NCI-H1436 treated with DMSO at 0.1 percent for 48 hours (cell line): ENCODE data around the gene LHFPL2.

Experiments used
- DNase-seq: peaks from one replicate; lab custom pipeline; 2025; lab: John Stamatoyannopoulos, UW

Gene LHFPL2

GRCh38 chr5:78500871-78501270 is 147.7 kb downstream of the LHFPL2 start:
- no peak for DNase-seq

- no peak for DNase-seq
Measured at GRCh38 chr5:78500028-78500427, 148.5 kb downstream of the LHFPL2 start.

GRCh38 chr5:78499485-78499884 is 149.1 kb downstream of the LHFPL2 start:
- DNase-seq, result no peak

GRCh38 chr5:78497573-78498533 is 150.7 kb downstream of the LHFPL2 start:
- DNase-seq, result no peak

GRCh38 chr5:78496373-78496772 is 152.2 kb downstream of the LHFPL2 start:
- no peak for DNase-seq

- DNase-seq, result no peak
Measured at GRCh38 chr5:78495800-78496199, 152.8 kb downstream of the LHFPL2 start.

- no peak for DNase-seq
Measured at GRCh38 chr5:78492650-78493049, 155.9 kb downstream of the LHFPL2 start.

GRCh38 chr5:78492224-78492623 is 156.3 kb downstream of the LHFPL2 start:
- DNase-seq, result no peak

GRCh38 chr5:78490709-78491485 is 157.7 kb downstream of the LHFPL2 start:
- no peak for DNase-seq

GRCh38 chr5:78487846-78488245 is 160.7 kb downstream of the LHFPL2 start:
- no peak for DNase-seq

- DNase-seq, result no peak
Measured at GRCh38 chr5:78486218-78486617, 162.4 kb downstream of the LHFPL2 start.

GRCh38 chr5:78483809-78484521 is 164.6 kb downstream of the LHFPL2 start:
- no peak for DNase-seq

GRCh38 chr5:78482948-78483347 is 165.6 kb downstream of the LHFPL2 start:
- no peak for DNase-seq

- DNase-seq, result no peak
Measured at GRCh38 chr5:78476795-78477194, 171.8 kb downstream of the LHFPL2 start.

GRCh38 chr5:78475370-78475769 is 173.2 kb downstream of the LHFPL2 start:
- no peak for DNase-seq

- no peak for DNase-seq
Measured at GRCh38 chr5:78473751-78474150, 174.8 kb downstream of the LHFPL2 start.

GRCh38 chr5:78472469-78473106 is 176.0 kb downstream of the LHFPL2 start:
- no peak for DNase-seq

GRCh38 chr5:78471896-78472295 is 176.7 kb downstream of the LHFPL2 start:
- no peak for DNase-seq

- no peak for DNase-seq
Measured at GRCh38 chr5:78467752-78468357, 180.7 kb downstream of the LHFPL2 start.

- DNase-seq, result no peak
Measured at GRCh38 chr5:78467140-78467539, 181.4 kb downstream of the LHFPL2 start.

- DNase-seq, result no peak
Measured at GRCh38 chr5:78458843-78459242, 189.7 kb downstream of the LHFPL2 start.
